ENCODE data around the gene SLC44A1.

- TF ChIP-seq YY1 (IDR thresholded peaks at IDR 0.05; ENCODE audit: insufficient read depth, insufficient read length) (no peak), ZNF274 (IDR thresholded peaks at IDR 0.05; ENCODE audit: low read depth, low read length) (no peak)
Observed at GRCh38 chr9:105418588-105419500, 174.4 kb downstream of the SLC44A1 start.
